Sigmoid colon (tissue), 4 donors: Measurements from ENCODE around the gene FBXO33.

Source experiments
- EP300 ChIP-seq, 4 donors: sonication (generic); formaldehyde crosslinking; IDR thresholded peaks; one replicate each; pipeline ENCODE4 v1.6.1; 2017; ENCODE audit warnings: antibody characterized with exemption in 4 of 4
- POLR2A ChIP-seq, 2 donors: fragments of 450-650 bp; IDR thresholded peaks; one replicate each; pipeline ENCODE4 v1.6.1; 2016; ENCODE audit warnings: antibody characterized with exemption in 2 of 2, mild to moderate bottlenecking in 2 of 2, moderate library complexity in 2 of 2
- POLR2AphosphoS5 ChIP-seq, 4 donors: sonication (generic); formaldehyde crosslinking; IDR thresholded peaks; one replicate each; pipeline ENCODE4 v1.6.1; 2017; ENCODE audit warnings: antibody characterized with exemption in 4 of 4
- TF ChIP-seq, protein P1 (sequence below), 4 experiments: fragments of 450-650 bp in 3 of 4; fragments of 200-600 bp in 1 of 4; IDR thresholded peaks; one replicate each; pipeline ENCODE4 v1.5.1; 2016 to 2019; ENCODE audit warnings: antibody characterized with exemption in 4 of 4, mild to moderate bottlenecking in 3 of 4, moderate library complexity in 2 of 4

DNA sequence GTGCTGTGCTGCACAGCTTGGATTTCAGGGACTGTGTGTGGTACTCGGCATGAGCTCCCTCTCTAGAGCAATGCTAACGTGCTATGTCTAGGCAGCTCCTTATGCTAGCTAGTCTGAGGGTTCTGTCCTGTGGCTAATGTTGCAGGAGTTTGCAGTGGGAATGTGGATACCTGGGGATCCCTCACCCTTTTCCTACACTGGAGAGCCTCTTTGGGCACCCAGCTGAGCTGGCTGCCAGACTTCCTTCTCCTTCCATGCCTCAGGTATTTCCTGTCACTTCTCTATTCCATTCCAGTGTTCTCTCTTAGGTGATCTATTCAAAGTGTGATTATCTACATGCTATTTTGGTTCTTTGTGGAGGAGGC lies 64.9 kb downstream of the FBXO33 start:
- TF ChIP-seq, protein P1, sequence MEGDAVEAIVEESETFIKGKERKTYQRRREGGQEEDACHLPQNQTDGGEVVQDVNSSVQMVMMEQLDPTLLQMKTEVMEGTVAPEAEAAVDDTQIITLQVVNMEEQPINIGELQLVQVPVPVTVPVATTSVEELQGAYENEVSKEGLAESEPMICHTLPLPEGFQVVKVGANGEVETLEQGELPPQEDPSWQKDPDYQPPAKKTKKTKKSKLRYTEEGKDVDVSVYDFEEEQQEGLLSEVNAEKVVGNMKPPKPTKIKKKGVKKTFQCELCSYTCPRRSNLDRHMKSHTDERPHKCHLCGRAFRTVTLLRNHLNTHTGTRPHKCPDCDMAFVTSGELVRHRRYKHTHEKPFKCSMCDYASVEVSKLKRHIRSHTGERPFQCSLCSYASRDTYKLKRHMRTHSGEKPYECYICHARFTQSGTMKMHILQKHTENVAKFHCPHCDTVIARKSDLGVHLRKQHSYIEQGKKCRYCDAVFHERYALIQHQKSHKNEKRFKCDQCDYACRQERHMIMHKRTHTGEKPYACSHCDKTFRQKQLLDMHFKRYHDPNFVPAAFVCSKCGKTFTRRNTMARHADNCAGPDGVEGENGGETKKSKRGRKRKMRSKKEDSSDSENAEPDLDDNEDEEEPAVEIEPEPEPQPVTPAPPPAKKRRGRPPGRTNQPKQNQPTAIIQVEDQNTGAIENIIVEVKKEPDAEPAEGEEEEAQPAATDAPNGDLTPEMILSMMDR (IDR thresholded peaks at IDR 0.05) = no peak
- TF ChIP-seq EP300 (IDR thresholded peaks at IDR 0.05) (no peak), POLR2A (IDR thresholded peaks at IDR 0.05) (no peak), POLR2AphosphoS5 (IDR thresholded peaks at IDR 0.05) (no peak)
